ENCODE data around the gene PRMT6.

PRMT6 gene

GRCh38 chr1:107098961-107099360, 42.5 kb downstream of the PRMT6 start:
- no peak for TF ChIP-seq CTCF (IDR thresholded peaks at IDR 0.05)
- no peaks in the 10 kb centered on the region for H3K36me3 ChIP-seq
- DNase-seq, result no peak

DNA sequence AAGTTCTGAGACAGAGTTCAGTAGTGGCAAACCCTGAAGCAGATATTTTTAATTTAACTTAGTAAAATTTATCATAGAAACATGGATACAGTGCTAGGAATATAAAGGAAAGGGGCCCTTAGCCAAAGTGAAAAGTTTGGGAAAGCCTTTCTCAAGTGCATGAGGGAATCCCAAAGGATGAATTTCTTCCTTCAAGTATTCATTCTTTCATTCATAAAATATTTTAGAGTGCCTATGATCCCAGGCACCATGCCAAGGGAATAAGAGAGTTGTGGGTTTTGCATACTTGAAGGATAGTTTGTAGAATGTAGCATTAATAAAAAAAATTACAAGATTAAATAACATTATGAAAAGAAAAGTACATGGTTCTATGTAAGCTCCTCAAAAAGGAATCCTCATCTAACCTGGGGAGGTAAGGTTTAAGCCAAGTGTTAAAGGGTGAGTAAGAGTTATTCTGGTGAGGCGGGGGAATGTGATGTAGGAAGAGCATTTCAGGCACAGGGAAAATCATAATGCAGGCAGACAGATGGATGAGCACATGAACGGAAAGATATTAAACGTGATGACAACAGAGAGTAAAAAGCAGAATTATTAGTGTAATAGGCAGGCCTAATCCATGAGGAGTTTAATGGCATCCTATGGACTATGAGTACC, 44.0 kb downstream of the PRMT6 start:
- Histone ChIP-seq H3K4me1 (no peaks in the 10 kb centered on the region), H3K9me3 (no peaks in the 10 kb centered on the region), H3K36me3 (no peaks in the 10 kb centered on the region), H3K27me3 (no peaks in the 10 kb centered on the region), H3K27ac (no peak overlapping the region), H3K4me3 (no peak overlapping the region)
- no peak for TF ChIP-seq CTCF (IDR thresholded peaks at IDR 0.05)
- DNase-seq, result no peak
- intact Hi-C loops (cut with DNase I; ENCODE audit: low total_unique reads), result no loop called here

More at GRCh38 chr1:107098961-107099360, 42.5 kb downstream of the PRMT6 start:
- Histone ChIP-seq H3K27ac (no peak overlapping the region), H3K27me3 (no peaks in the 10 kb centered on the region), H3K4me1 (no peaks in the 10 kb centered on the region), H3K9me3 (no peaks in the 10 kb centered on the region), H3K4me3 (no peak overlapping the region)
- intact Hi-C loops (cut with DNase I; ENCODE audit: low total_unique reads), result no loop called here

DNA sequence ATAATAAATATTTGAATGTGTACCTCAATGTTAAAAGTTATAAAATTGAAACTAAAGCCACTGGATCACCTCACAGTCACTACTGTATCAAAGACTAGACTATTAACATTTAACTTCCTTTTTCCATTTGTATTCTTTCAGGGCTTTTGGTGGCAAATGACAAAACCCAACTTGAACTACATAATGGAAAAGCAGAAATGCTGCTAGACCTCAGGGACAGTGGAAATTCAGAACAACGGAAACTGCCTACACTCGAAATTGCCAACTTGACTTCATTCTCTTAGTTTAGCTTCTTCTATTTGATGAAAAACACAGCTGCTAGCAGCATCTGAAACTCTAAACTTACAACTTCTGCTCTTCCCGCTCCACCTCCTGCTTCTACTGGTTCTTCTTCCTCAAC, 49.4 kb downstream of the PRMT6 start:
- no peaks in the 10 kb centered on the region for H3K36me3 ChIP-seq
- no peak for TF ChIP-seq CTCF (IDR thresholded peaks at IDR 0.05)
- intact Hi-C loops (cut with DNase I; ENCODE audit: low total_unique reads), result no loop called here
- no peaks in the 10 kb centered on the region for H3K9me3 ChIP-seq
- no peak overlapping the region for H3K27ac ChIP-seq
- no peak for DNase-seq
- no peaks in the 10 kb centered on the region for H3K27me3 ChIP-seq
- no peaks in the 10 kb centered on the region for H3K4me1 ChIP-seq
- H3K4me3 ChIP-seq, result no peak overlapping the region

Data from tibial artery (tissue), 4 donors.